Glutamatergic neuron (in vitro differentiated cells): ENCODE data around the gene GTF2H2. TPM values are rescaled to one million over a fixed set of nuclear protein-coding genes. Genes with fewer than 3 reads are reported as not detected.
"Not testable (repeated sequence)": the region's sequence is repeated elsewhere in the genome, so short reads cannot be mapped to it uniquely, and the experiment has no call there.

ENCODE experiments used
- DNase-seq: peaks from one replicate; pipeline ENCODE4 v3.0.0; 2022
- H3K27ac Mint-ChIP-seq: one replicate; pipeline ENCODE4 v1.8.0; 2020; ENCODE audit warnings: mild to moderate bottlenecking, mixed read lengths, inconsistent platforms; ENCODE audit not compliant: unreplicated experiment
- H3K27me3 Mint-ChIP-seq: one replicate; pipeline ENCODE4 v1.8.0; 2020; ENCODE audit warnings: mild to moderate bottlenecking, moderate library complexity, mixed read lengths, inconsistent platforms; ENCODE audit not compliant: unreplicated experiment
- H3K36me3 Mint-ChIP-seq: one replicate; pipeline ENCODE4 v1.8.0; 2020; ENCODE audit warnings: mild to moderate bottlenecking, mixed read lengths, inconsistent platforms; ENCODE audit not compliant: unreplicated experiment
- H3K4me1 Mint-ChIP-seq: one replicate; pipeline ENCODE4 v1.8.0; 2020; ENCODE audit warnings: mild to moderate bottlenecking, low read depth, mixed read lengths, inconsistent platforms; ENCODE audit not compliant: unreplicated experiment
- H3K4me3 Mint-ChIP-seq: one replicate; pipeline ENCODE4 v1.8.0; 2020; ENCODE audit warnings: mild to moderate bottlenecking, mixed read lengths, inconsistent platforms; ENCODE audit not compliant: unreplicated experiment
- H3K9me3 Mint-ChIP-seq: one replicate; pipeline ENCODE4 v1.8.0; 2020; ENCODE audit warnings: mild to moderate bottlenecking, moderate library complexity, mixed read lengths, inconsistent platforms; ENCODE audit not compliant: unreplicated experiment
- total RNA-seq: library from RNA; stranded (reverse); fragmentation: NEBNext Ultra II Directional; extraction: Animal tissue kit (Norgen Biotek cat#: 25700); gene quantifications from one replicate; pipeline ENCODE4 v1.2.1, GENCODE V29; 2021; ENCODE audit not compliant: unreplicated experiment
- TF ChIP-seq, protein P1 (sequence below): fragments of 200-600 bp; sonication (generic); IDR thresholded peaks from one replicate; pipeline ENCODE4 v1.5.0; 2021; ENCODE audit not compliant: partially characterized antibody, unreplicated experiment

Gene GTF2H2
- total RNA-seq, 1 donor from 2014 or later, result 32.7 TPM

DNA sequence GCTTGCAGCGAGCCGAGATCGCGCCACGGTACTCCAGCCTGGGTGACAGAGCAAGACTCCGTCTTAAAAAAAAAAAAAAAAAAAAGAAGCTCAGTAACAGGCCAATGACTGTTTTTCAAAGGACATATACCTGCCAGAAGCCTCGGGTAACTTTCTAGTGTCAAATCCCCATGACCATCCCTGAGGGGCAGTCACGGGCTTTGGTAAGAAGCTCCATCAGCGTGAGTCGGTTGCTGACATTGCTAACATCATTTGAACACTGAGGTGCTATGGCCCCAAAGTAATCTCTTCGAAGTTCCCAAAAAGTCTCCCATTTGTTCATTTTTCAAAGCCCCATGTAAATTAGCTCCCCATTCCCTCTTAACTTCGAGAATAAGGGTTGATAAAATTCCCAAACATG is 53.9 kb downstream of the GTF2H2 start:
- Mint-ChIP-seq H3K27ac (no peak overlapping the region), H3K4me1 (no peaks in the 10 kb centered on the region), H3K27me3 (no peaks in the 10 kb centered on the region), H3K9me3 (no peaks in the 10 kb centered on the region), H3K36me3 (no peaks in the 10 kb centered on the region), H3K4me3 (no peak overlapping the region)
- no peak for DNase-seq
- TF ChIP-seq, protein P1, sequence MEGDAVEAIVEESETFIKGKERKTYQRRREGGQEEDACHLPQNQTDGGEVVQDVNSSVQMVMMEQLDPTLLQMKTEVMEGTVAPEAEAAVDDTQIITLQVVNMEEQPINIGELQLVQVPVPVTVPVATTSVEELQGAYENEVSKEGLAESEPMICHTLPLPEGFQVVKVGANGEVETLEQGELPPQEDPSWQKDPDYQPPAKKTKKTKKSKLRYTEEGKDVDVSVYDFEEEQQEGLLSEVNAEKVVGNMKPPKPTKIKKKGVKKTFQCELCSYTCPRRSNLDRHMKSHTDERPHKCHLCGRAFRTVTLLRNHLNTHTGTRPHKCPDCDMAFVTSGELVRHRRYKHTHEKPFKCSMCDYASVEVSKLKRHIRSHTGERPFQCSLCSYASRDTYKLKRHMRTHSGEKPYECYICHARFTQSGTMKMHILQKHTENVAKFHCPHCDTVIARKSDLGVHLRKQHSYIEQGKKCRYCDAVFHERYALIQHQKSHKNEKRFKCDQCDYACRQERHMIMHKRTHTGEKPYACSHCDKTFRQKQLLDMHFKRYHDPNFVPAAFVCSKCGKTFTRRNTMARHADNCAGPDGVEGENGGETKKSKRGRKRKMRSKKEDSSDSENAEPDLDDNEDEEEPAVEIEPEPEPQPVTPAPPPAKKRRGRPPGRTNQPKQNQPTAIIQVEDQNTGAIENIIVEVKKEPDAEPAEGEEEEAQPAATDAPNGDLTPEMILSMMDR, result no peak

DNA sequence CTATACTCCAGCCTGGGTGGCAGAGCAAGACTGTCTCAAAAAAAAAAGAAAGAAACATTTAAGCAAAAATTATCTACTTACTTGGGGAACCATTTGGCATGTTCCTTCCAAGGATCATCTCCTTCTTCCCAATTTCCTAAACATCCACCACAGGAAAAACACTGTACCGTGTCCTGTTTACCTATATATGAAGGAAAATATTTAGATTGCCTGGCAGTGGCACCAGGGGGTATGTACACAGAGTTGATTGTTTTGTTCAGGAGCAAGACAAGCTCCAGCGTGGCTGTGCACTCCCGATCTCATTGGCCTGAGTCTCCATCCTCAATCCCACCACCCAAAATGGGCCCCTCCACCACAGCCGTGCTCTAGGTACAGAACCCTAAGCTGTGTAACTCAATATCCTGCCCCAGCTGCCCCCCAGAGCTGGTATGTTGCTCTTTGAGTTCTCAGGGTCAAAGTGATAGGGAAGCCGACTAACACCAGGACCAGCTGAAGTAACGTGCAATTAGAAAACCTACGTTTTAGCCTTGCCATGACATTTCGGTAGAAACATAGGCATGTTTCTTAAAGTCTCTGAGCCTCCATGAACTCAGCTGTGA is 56.2 kb downstream of the GTF2H2 start:
- no peaks in the 10 kb centered on the region for H3K9me3 Mint-ChIP-seq
- H3K27me3 Mint-ChIP-seq, result no peaks in the 10 kb centered on the region
- DNase-seq, result no peak
- TF ChIP-seq, protein P1, result no peak
- no peaks in the 10 kb centered on the region for H3K4me1 Mint-ChIP-seq
- no peak overlapping the region for H3K4me3 Mint-ChIP-seq
- H3K36me3 Mint-ChIP-seq, result no peaks in the 10 kb centered on the region
- H3K27ac Mint-ChIP-seq, result no peak overlapping the region

DNA sequence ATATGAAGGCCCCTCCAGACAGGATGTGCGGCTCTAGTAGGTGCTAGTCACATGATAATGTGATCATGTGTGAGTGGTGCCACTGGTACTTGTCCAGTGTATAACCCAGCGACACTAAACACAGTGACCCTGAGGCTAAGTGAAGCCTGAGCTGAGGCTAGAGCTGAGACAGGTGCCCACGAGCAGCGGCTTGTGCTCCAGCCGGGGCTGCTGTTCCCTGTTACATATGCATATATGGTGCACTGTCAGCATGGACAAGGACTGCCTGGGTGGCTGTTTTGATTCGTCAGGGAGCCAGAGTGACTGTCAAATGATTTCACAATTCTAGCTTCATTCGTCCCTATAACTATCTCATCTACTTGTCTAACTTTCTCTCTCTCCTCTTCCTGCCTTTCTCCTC is 60.5 kb downstream of the GTF2H2 start:
- not testable (repeated sequence) for H3K27ac Mint-ChIP-seq, H3K36me3 Mint-ChIP-seq, H3K9me3 Mint-ChIP-seq, DNase-seq, H3K27me3 Mint-ChIP-seq, H3K4me3 Mint-ChIP-seq, H3K4me1 Mint-ChIP-seq

Other genes with a start within 250 kb of the GTF2H2 start
- gene SERF1A, start 167.0 kb downstream of the GTF2H2 start, total RNA-seq, result 45.4 TPM
- 31.9 TPM for gene SMN1, start 142.6 kb downstream of the GTF2H2 start, total RNA-seq
- 32.5 TPM for gene NAIP, start 42.3 kb downstream of the GTF2H2 start, total RNA-seq